K562 (cell line): ENCODE results near the gene RAB9B. TPM values are rescaled to one million over a fixed set of nuclear protein-coding genes. Genes with fewer than 3 reads are reported as not detected.

Experiments
- ATAC-seq: fragments of 200-7000 bp; cut with Tn5 transposase; 3 replicates; pipeline ENCODE4 v1.9.1; 2020; ENCODE audit warnings: moderate library complexity
- BruUV-seq: library from RNA; stranded (reverse); fragments of 400-500 nt; replicated peaks from 2 replicates; lab custom pipeline; 2021; lab: Mats Ljungman, UMichigan
- CTCF ChIA-PET: fragments of 300-600 bp; formaldehyde crosslinking; extraction: SDS; loops from one replicate; lab custom pipeline; 2021; ENCODE audit warnings: low intra/inter-chr PET ratio; lab: Yijun Ruan, JAX
- POLR2A ChIA-PET: fragments of 300-600, 350-650 bp; sonication (Branson Sonifier 250); formaldehyde crosslinking; extraction: SDS; loops from one replicate; lab custom pipeline; 2021; ENCODE audit warnings: antibody characterized with exemption, inconsistent platforms; lab: Yijun Ruan, JAX
- DNase-seq, 4 experiments: peaks; one replicate each; pipeline versions ENCODE4 v3.0.0 to v3.0.0-alpha.2; 2011 to 2018; ENCODE audit warnings: low spot score in 3 of 4, mixed read lengths in 3 of 4; ENCODE audit errors: extremely low read depth in 1 of 4
- FAIRE-seq: peaks from 2 replicates; lab custom pipeline; 2011; peaks lifted over from hg19 to GRCh38; lab: Jason Lieb, UNC
- H2AFZ ChIP-seq: 2 replicates; pipeline ENCODE4 v1.6.0; 2011; ENCODE audit warnings: low read depth, low read length, control low read depth, inconsistent platforms
- H3K27ac ChIP-seq: fragments of 200-600 bp; 3 replicates; pipeline ENCODE4 v1.8.0; 2011; ENCODE audit warnings: low read depth, mild to moderate bottlenecking, control low read depth, inconsistent platforms, low read length, moderate library complexity, mixed read lengths; ENCODE audit errors: extremely low read depth
- H3K27me3 ChIP-seq, 2 experiments: fragments of 300-600 bp in 1 of 2; 2 replicates in 1 of 2; 3 replicates in 1 of 2; pipeline versions ENCODE4 v1.6.0 to v1.8.0; 2011; ENCODE audit warnings: inconsistent platforms in 2 of 2, low read length in 2 of 2, mild to moderate bottlenecking in 1 of 2, mixed read lengths in 1 of 2, moderate library complexity in 1 of 2; ENCODE audit not compliant: control insufficient read depth in 2 of 2, insufficient read depth in 2 of 2
- H3K36me3 ChIP-seq: fragments of 300-600 bp; 3 replicates; pipeline ENCODE4 v1.8.0; 2011; ENCODE audit warnings: mild to moderate bottlenecking, low read length, inconsistent platforms; ENCODE audit not compliant: control insufficient read depth, insufficient read depth
- H3K4me1 ChIP-seq, 2 experiments: fragments of 200-600 bp in 1 of 2; replicated peaks in 1 of 2; 2 replicates in 1 of 2; 3 replicates in 1 of 2; pipeline versions ENCODE4 v1.5.1 to v1.8.0; 2011; ENCODE audit warnings: inconsistent platforms in 2 of 2, low read length in 2 of 2, mild to moderate bottlenecking in 1 of 2, mixed read lengths in 1 of 2, moderate library complexity in 1 of 2; ENCODE audit not compliant: control insufficient read depth in 2 of 2, insufficient read depth in 2 of 2
- H3K4me2 ChIP-seq: 2 replicates; pipeline ENCODE4 v1.6.1; 2011; ENCODE audit warnings: low read length, control low read depth, inconsistent platforms, mixed read lengths; ENCODE audit not compliant: insufficient read depth
- H3K4me3 ChIP-seq: fragments of 200-600 bp; sonication (generic), shearing (Covaris generic); 2 replicates; pipeline ENCODE4 v1.5.1; 2016; ENCODE audit warnings: control low read depth, inconsistent platforms
- H3K79me2 ChIP-seq: fragments of 200-600 bp; 3 replicates; pipeline ENCODE4 v1.8.0; 2011; ENCODE audit warnings: low read length, inconsistent platforms; ENCODE audit not compliant: control insufficient read depth, insufficient read depth
- H3K9ac ChIP-seq, 2 experiments: 2 replicates each; pipeline versions ENCODE4 v1.6.0 to v1.6.1; 2011; ENCODE audit warnings: low read depth in 2 of 2, low read length in 2 of 2, control low read depth in 1 of 2, inconsistent platforms in 1 of 2, mild to moderate bottlenecking in 1 of 2, mixed read lengths in 1 of 2; ENCODE audit not compliant: insufficient read depth in 1 of 2
- H3K9me1 ChIP-seq: one replicate; pipeline ENCODE4 v1.6.0; 2011; ENCODE audit warnings: inconsistent platforms, mild to moderate bottlenecking, low read length, moderate library complexity; ENCODE audit not compliant: control insufficient read depth, insufficient read depth
- H3K9me3 ChIP-seq: replicated peaks from 2 replicates; pipeline ENCODE4 v1.5.1; 2011; ENCODE audit warnings: low read depth, low read length, inconsistent platforms; ENCODE audit not compliant: control insufficient read depth, insufficient read depth
- H4K20me1 ChIP-seq: replicated peaks from 2 replicates; pipeline ENCODE4 v1.6.1; 2011; ENCODE audit warnings: low read length, inconsistent platforms, mixed read lengths; ENCODE audit not compliant: control insufficient read depth, insufficient read depth
- MEIS2 ChIP-seq: fragments of 450-650 bp; IDR thresholded peaks from 2 replicates; pipeline ENCODE4 v1.6.1; 2014; ENCODE audit warnings: mild to moderate bottlenecking; ENCODE audit not compliant: partially characterized antibody
- NRF1 ChIP-seq, 2 experiments: fragments of 450-650 bp; IDR thresholded peaks in 1 of 2; conservative IDR thresholded peaks in 1 of 2; 2 replicates each; pipeline ENCODE4 v1.6.1; 2014; ENCODE audit warnings: mild to moderate bottlenecking in 2 of 2
- RREB1 ChIP-seq: fragments of 250-450 bp; sonication (Bioruptor Pico); IDR thresholded peaks from 2 replicates; pipeline ENCODE4 v1.4.0; 2020
- ZBTB2 ChIP-seq: fragments of 450-650 bp; IDR thresholded peaks from 2 replicates; pipeline ENCODE4 v1.6.1; 2016; ENCODE audit warnings: antibody characterized with exemption
- ZNF12 ChIP-seq: sonication (generic); formaldehyde crosslinking; IDR thresholded peaks from 2 replicates; pipeline ENCODE4 v1.4.0; 2020; ENCODE audit warnings: mild to moderate bottlenecking, missing genetic modification reagents
- ZNF551 ChIP-seq: fragments of 250-450 bp; sonication (Bioruptor Pico); IDR thresholded peaks from 2 replicates; pipeline ENCODE4 v1.5.0; 2021; ENCODE audit warnings: mild to moderate bottlenecking, moderate library complexity
- WGBS: fragments of 100-300 bp; shearing (Covaris generic); methylation state at CpG from one replicate; pipeline ENCODE4 v1.1.6; 2016; ENCODE audit warnings: low coverage, mixed read lengths; ENCODE audit not compliant: insufficient coverage; ENCODE audit errors: missing lambda C conversion rate; 5-methylcytosine and 5-hydroxymethylcytosine counted together
- in situ Hi-C: fragments of 300-500 bp; cut with MboI; formaldehyde crosslinking; loops from 4 replicates; pipeline ENCODE4 v1.15.0; 2018; ENCODE audit warnings: inconsistent platforms, mixed read lengths
- intact Hi-C: fragments of 100-400 bp; cut with micrococcal nuclease; formaldehyde crosslinking; loops from 2 replicates; pipeline ENCODE4 v1.14.2; 2022
- polyA plus RNA-seq, 8 experiments: library from polyadenylated mRNA; depleted of rRNA in 4 of 8; stranded (reverse) in 5 of 8; unstranded in 3 of 8; fragments of >200 nt; fragmentation: Nextera tagmentation in 2 of 8; fragmentation: Illumina TruSeq in 1 of 8; extraction: Ambion mirVana in 2 of 8; extraction: Trizol in 1 of 8; gene quantifications; 2 replicates each; pipeline versions ENCODE4 v1.2.1 to v1.2.3, GENCODE V29; 2011 to 2014; ENCODE audit warnings: inconsistent platforms in 1 of 8, missing spikeins in 1 of 8
- total RNA-seq, 7 experiments: library from RNA; depleted of rRNA in 6 of 7; stranded (reverse); fragments of >200 nt in 6 of 7; fragmentation: Illumina TruSeq in 2 of 7; extraction: Trizol in 2 of 7; gene quantifications; 2 replicates each; pipeline versions ENCODE4 v1.2.1 to v1.2.3, GENCODE V29; 2011 to 2021; ENCODE audit warnings: low replicate concordance in 1 of 7

Gene RAB9B
- total and polyA plus RNA-seq, 9 of the 15 experiments (the other 6 are each of a cell fraction or from before 2014, with no cell fraction given), result 0.03 to 0.05 (median 0.04) TPM; not detected in 6

GRCh38 chrX:103831342-103831802 lies 685 bp downstream of the RAB9B start:
- Histone ChIP-seq H3K27me3 (peaks cover 7 to 27% of the 10 kb centered on the region in 2 experiments; a peak in 4 of 5 replicates), H3K9ac (peak overlapping the region in 1 of 2 experiments; percentile 52; a peak in 1 of 4 replicates), H3K4me1 (peaks cover 0 to 9% of the 10 kb centered on the region in 2 experiments; a peak in 2 of 5 replicates), H3K4me2 (peak overlapping the region; percentile 53), H3K36me3 (no peaks in the 10 kb centered on the region), H3K4me3 (peak overlapping the region; percentile 31; the same call in 1 of the 2 replicates), H3K79me2 (no peaks in the 10 kb centered on the region), H4K20me1 (no peaks in the 10 kb centered on the region), H3K9me3 (no peaks in the 10 kb centered on the region), H3K27ac (no peak overlapping the region), H3K9me1 (no peaks in the 10 kb centered on the region), H2AFZ (peak overlapping the region; percentile 68; the same call in 1 of the 2 replicates)
- DNase-seq, result peak; percentile 43 to 67 (median 53)
- no peak for ATAC-seq
- no TSS peak for BruUV-seq
- peak; percentile 69; the same call in 1 of the 2 replicates for TF ChIP-seq ZBTB2
- no peak for TF ChIP-seq RREB1 (CRISPR knock-in tag)
- TF ChIP-seq MEIS2, result peak; percentile 33
- TF ChIP-seq ZNF551 (CRISPR knock-in tag), result no peak
- TF ChIP-seq ZNF12, result no peak
- TF ChIP-seq NRF1 (conservative IDR thresholded peaks at IDR 0.05 in 1 of 2, IDR thresholded peaks at IDR 0.05 in 1 of 2), result peak; percentile 91 to 92
- 7% methylated on average over 6 of the region's 11 CpGs for WGBS
- intact Hi-C loops (no loop called here), in situ Hi-C loops (no loop called here)
- POLR2A ChIA-PET, result no interaction called here
- CTCF ChIA-PET, result no interaction called here
- FAIRE-seq, result no peak
